Spleen (tissue), 11 donors: ENCODE results near the gene PPHLN1. TPM values are rescaled to one million over a fixed set of nuclear protein-coding genes. Genes with fewer than 3 reads are reported as not detected.

Source experiments
- DNase-seq: peaks from one replicate; pipeline ENCODE4 v3.0.0-alpha.2; 2020
- H3K27ac ChIP-seq, 8 donors: fragments of 200-600 bp; sonication (generic) in 7 of 8; 1 replicate in 4 of 8; 2 replicates in 4 of 8; pipeline versions ENCODE4 v1.5.0 to v1.8.0; 2016 to 2021; ENCODE audit warnings: inconsistent platforms in 4 of 8, mild to moderate bottlenecking in 4 of 8, moderate library complexity in 1 of 8
- H3K27me3 ChIP-seq, 7 donors: fragments of 200-600 bp; sonication (generic) in 6 of 7; replicated peaks in 1 of 7; 1 replicate in 4 of 7; 2 replicates in 3 of 7; pipeline versions ENCODE4 v1.5.0 to v1.8.0; 2016 to 2021; ENCODE audit warnings: inconsistent platforms in 3 of 7, mild to moderate bottlenecking in 1 of 7
- H3K36me3 ChIP-seq, 6 donors: fragments of 200-600 bp; sonication (generic) in 5 of 6; 1 replicate in 4 of 6; 2 replicates in 2 of 6; pipeline versions ENCODE4 v1.5.0 to v1.8.0; 2016 to 2021; ENCODE audit warnings: inconsistent platforms in 2 of 6
- H3K4me1 ChIP-seq, 6 donors: fragments of 200-600 bp; sonication (generic) in 5 of 6; 1 replicate in 3 of 6; 2 replicates in 3 of 6; pipeline versions ENCODE4 v1.5.0 to v1.8.0; 2016 to 2021; ENCODE audit warnings: inconsistent platforms in 3 of 6
- H3K4me3 ChIP-seq, 8 donors: fragments of 200-600 bp; sonication (generic) in 7 of 8; 1 replicate in 4 of 8; 2 replicates in 4 of 8; pipeline versions ENCODE4 v1.5.0 to v1.8.0; 2016 to 2021; ENCODE audit warnings: inconsistent platforms in 4 of 8, mild to moderate bottlenecking in 4 of 8, moderate library complexity in 2 of 8
- H3K9me3 ChIP-seq, 8 donors: fragments of 200-600 bp; sonication (generic) in 7 of 8; 1 replicate in 4 of 8; 2 replicates in 4 of 8; pipeline versions ENCODE4 v1.5.0 to v1.8.0; 2016 to 2021; ENCODE audit warnings: inconsistent platforms in 4 of 8
- POLR2A ChIP-seq, 3 donors: fragments of 450-650 bp; IDR thresholded peaks; one replicate each; pipeline ENCODE4 v1.5.1; 2017; ENCODE audit warnings: antibody characterized with exemption in 3 of 3, mild to moderate bottlenecking in 1 of 3
- POLR2AphosphoS5 ChIP-seq, 3 donors: sonication (generic); formaldehyde crosslinking; IDR thresholded peaks; one replicate each; pipeline ENCODE4 v1.5.1; 2017; ENCODE audit warnings: antibody characterized with exemption in 3 of 3
- WGBS, 5 donors: extraction: QIAGEN DNeasy Blood & Tissue Kit in 3 of 5; methylation state at CpG; one replicate each; pipeline versions ENCODE4 v1.1.5 to v1.1.7; 2013 to 2018; 5-methylcytosine and 5-hydroxymethylcytosine counted together
- intact Hi-C: fragments of 100-400 bp; cut with DNase I; formaldehyde crosslinking; loops from one replicate; pipeline ENCODE4 v1.15.0; 2023; ENCODE audit warnings: low total_unique reads
- polyA plus RNA-seq, 3 donors: library from polyadenylated mRNA; stranded (reverse); fragments of 200-250 nt; gene quantifications; one replicate each; pipeline ENCODE4 v1.2.1, GENCODE V29; 2013
- total RNA-seq, 7 donors: library from RNA; depleted of rRNA in 3 of 7; stranded (reverse); fragments of >200 nt in 3 of 7; fragmentation: NEBNext Ultra II Directional in 4 of 7; extraction: Animal tissue kit (Norgen Biotek cat#: 25700) in 4 of 7; gene quantifications; one replicate each; pipeline versions ENCODE4 v1.1.0 to v1.2.1, GENCODE V29; 2016 to 2021
- TF ChIP-seq, protein P1 (sequence below), 11 experiments: fragments of 200-600 bp in 7 of 11; fragments of 450-650 bp in 4 of 11; sonication (generic) in 4 of 11; IDR thresholded peaks in 8 of 11; conservative IDR thresholded peaks in 3 of 11; 1 replicate in 7 of 11; 2 replicates in 4 of 11; pipeline versions ENCODE4 v1.4.0 to v1.8.0; 2016 to 2021; ENCODE audit warnings: antibody characterized with exemption in 11 of 11, inconsistent platforms in 4 of 11, mild to moderate bottlenecking in 1 of 11
- donor health status: healthy with polysubstance abuse.
- donor health status: DM: no; HTN: no; CAD: no; lungs with moderate emphysema.
- donor health status: DM: no; HTN: no; CAD: no.
- donor health status: Bipolar disorder and iron deficiency.
- donor health status: healthy.
- donor health status: DM: no; HTN: no; CAD: no.
- donor health status: DM: yes; HTN: yes; CAD: no.

Gene PPHLN1
- total and polyA plus RNA-seq, 10 donors, result 39.6 to 103 (median 65.2) TPM

DNA sequence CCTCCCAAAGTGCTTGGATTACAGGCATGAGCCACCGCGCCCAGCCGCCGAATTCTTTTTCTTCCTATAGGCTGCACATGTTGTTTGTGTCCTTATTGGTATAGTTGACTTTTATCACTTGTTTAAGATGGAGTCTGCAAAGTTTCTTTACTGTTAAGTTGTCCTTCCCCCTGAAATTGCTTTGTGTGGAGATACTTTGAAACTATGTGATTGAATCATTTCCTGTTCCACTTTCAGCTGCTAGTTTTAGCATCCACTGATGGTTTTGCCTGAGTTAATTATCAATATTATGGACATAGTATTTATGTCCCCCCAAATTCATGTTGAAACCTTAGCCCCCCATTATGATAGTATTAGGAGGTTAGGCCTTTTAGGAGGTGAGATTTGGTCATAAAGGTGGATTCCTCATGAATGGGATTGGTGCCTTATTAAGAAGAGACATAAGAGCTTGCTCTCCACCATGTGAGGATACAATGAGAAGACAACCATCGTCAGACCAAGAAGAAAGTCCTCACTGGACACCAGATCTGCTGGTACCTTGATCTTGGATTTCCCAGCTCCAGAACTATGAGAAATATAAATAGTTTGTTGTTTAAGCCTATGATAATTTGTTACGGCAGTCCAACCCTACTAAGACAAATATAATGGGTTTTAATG is 34.9 kb downstream of the PPHLN1 start:
- H3K4me1 ChIP-seq, result peaks cover 0 to 8% (median 0%) of the 10 kb centered on the region in 6 donors
- TF ChIP-seq, protein P1, sequence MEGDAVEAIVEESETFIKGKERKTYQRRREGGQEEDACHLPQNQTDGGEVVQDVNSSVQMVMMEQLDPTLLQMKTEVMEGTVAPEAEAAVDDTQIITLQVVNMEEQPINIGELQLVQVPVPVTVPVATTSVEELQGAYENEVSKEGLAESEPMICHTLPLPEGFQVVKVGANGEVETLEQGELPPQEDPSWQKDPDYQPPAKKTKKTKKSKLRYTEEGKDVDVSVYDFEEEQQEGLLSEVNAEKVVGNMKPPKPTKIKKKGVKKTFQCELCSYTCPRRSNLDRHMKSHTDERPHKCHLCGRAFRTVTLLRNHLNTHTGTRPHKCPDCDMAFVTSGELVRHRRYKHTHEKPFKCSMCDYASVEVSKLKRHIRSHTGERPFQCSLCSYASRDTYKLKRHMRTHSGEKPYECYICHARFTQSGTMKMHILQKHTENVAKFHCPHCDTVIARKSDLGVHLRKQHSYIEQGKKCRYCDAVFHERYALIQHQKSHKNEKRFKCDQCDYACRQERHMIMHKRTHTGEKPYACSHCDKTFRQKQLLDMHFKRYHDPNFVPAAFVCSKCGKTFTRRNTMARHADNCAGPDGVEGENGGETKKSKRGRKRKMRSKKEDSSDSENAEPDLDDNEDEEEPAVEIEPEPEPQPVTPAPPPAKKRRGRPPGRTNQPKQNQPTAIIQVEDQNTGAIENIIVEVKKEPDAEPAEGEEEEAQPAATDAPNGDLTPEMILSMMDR (IDR thresholded peaks at IDR 0.05 in 8 of 11, conservative IDR thresholded peaks at IDR 0.05 in 3 of 11), result no peak
- no peak for TF ChIP-seq POLR2AphosphoS5 (IDR thresholded peaks at IDR 0.05)
- TF ChIP-seq POLR2A (IDR thresholded peaks at IDR 0.05), result no peak
- 87 to 100% (median 97%) methylated on average over 6 of the region's 6 CpGs for WGBS, 5 donors
- no peaks in the 10 kb centered on the region for H3K9me3 ChIP-seq
- H3K36me3 ChIP-seq, result peaks cover 0 to 48% (median 10%) of the 10 kb centered on the region in 6 donors
- no peaks in the 10 kb centered on the region for H3K27me3 ChIP-seq
- no peak overlapping the region for H3K4me3 ChIP-seq
- no peak for DNase-seq
- H3K27ac ChIP-seq, result no peak overlapping the region
- intact Hi-C loops, result no loop called here

DNA sequence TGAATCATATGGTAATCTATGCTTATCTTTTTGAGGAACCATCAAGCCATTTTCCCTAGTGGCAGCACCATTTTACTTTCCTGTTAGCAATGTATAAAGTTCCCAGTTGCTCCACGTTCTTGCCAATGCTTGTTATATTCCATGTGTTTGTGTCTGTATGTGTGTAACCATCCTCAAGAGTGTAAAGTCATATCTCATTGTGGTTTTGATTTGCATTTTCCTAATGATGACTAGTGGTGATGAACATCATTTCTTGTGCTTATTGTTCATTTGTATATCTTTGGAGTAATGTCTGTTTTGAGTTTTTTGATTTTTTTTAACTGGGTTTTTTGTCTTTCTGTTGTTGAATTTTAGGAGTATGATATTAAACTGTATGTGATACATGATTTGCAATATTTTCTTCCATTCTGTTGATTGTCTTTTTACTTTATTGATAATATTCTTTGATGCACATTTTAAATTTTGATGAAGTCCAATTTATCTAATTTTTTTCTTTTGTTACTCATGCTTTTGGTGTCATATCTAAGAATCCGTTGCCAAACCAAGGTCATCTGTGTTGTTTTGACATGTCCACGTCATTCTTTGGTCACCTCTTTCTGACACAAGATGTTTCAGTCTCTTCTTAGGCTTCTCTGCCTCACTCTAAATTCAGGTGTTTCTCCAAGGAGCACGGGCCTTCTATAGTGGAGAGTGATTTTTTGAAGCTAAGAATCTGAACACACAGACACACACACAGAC is 36.1 kb downstream of the PPHLN1 start:
- no peaks in the 10 kb centered on the region for H3K27me3 ChIP-seq
- peaks cover 0 to 8% (median 0%) of the 10 kb centered on the region in 6 donors for H3K4me1 ChIP-seq
- no peak overlapping the region for H3K4me3 ChIP-seq
- DNase-seq, result no peak
- H3K9me3 ChIP-seq, result no peaks in the 10 kb centered on the region
- intact Hi-C loops, result no loop called here
- TF ChIP-seq, protein P1 (IDR thresholded peaks at IDR 0.05 in 8 of 11, conservative IDR thresholded peaks at IDR 0.05 in 3 of 11), result no peak
- TF ChIP-seq POLR2A (IDR thresholded peaks at IDR 0.05) (no peak), POLR2AphosphoS5 (IDR thresholded peaks at IDR 0.05) (no peak)
- no peak overlapping the region for H3K27ac ChIP-seq
- peaks cover 0 to 36% (median 2%) of the 10 kb centered on the region in 6 donors for H3K36me3 ChIP-seq
- WGBS, 5 donors, result 77 to 89% (median 86%) methylated on average over 4 of the region's 4 CpGs

DNA sequence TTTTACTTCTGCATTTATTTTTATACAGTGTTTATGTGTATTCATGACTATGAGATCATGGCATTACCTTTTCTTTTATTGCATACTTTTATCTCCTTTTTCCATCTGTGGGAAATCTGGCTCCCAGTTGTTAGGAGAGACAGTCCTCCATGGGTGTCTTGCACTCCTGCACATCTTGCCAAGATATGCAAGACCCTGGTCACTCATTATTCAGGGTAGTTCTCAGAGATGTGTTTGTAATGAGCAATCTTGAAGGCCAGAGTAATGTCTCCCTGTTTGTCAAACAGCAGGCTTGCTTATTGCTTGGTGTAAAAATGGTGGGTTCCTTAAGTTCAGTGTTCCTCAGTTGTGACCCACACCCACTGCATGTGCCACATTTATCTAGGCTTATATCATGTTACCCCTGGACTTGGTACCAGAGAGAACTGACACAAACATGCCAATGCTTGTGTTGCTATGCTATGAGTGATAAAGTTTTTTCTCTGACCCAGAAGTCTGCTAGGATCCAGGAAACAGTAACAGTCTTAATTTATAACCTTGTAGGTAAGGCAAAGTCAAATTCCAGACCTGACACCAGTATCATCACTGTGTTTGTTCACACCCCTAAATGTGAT is 36.8 kb downstream of the PPHLN1 start:
- Histone ChIP-seq H3K4me1 (peaks cover 0 to 8% (median 0%) of the 10 kb centered on the region in 6 donors), H3K36me3 (peaks cover 0 to 30% (median 1%) of the 10 kb centered on the region in 6 donors), H3K4me3 (no peak overlapping the region), H3K27me3 (no peaks in the 10 kb centered on the region), H3K9me3 (no peaks in the 10 kb centered on the region), H3K27ac (no peak overlapping the region)
- DNase-seq, result no peak
- no peak for TF ChIP-seq POLR2AphosphoS5 (IDR thresholded peaks at IDR 0.05)
- TF ChIP-seq, protein P1 (IDR thresholded peaks at IDR 0.05 in 8 of 11, conservative IDR thresholded peaks at IDR 0.05 in 3 of 11), result no peak
- no peak for TF ChIP-seq POLR2A (IDR thresholded peaks at IDR 0.05)
- intact Hi-C loops, result no loop called here

DNA sequence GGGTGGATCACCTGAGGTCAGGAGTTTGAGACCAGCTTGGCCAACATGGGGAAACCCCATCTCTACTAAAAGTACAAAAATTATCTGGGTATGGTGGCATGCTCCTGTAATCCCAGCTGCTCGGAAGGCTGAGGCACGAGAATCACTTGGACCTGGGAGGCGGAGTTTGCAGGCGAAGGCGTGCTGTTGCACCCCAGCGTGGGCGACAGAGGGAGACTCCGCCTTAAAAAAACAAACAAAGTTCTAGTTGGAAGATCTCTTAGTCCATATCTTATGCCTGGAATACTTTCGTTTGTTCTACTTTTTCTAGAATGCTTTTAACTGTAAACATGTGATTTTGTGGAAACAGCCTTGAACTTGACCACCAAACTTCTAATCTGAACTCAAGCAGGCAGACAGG is 38.7 kb downstream of the PPHLN1 start:
- Histone ChIP-seq H3K27me3 (no peaks in the 10 kb centered on the region), H3K9me3 (no peaks in the 10 kb centered on the region), H3K36me3 (peaks cover 0 to 16% (median 0%) of the 10 kb centered on the region in 6 donors), H3K4me3 (no peak overlapping the region), H3K4me1 (peaks cover 0 to 8% (median 0%) of the 10 kb centered on the region in 6 donors), H3K27ac (no peak overlapping the region)
- no peak for TF ChIP-seq POLR2AphosphoS5 (IDR thresholded peaks at IDR 0.05)
- TF ChIP-seq, protein P1 (IDR thresholded peaks at IDR 0.05 in 8 of 11, conservative IDR thresholded peaks at IDR 0.05 in 3 of 11), result no peak
- no peak for TF ChIP-seq POLR2A (IDR thresholded peaks at IDR 0.05)
- 81 to 84% (median 83%) methylated on average over 9 of the region's 9 CpGs for WGBS, 5 donors
- intact Hi-C loops, result no loop called here
- no peak for DNase-seq
